H1 (cell line): ENCODE data around the gene CCDC154. TPM values are rescaled to one million over a fixed set of nuclear protein-coding genes. Genes with fewer than 3 reads are reported as not detected.

Experiments used
- CTCF ChIA-PET: fragments of 300-600 bp; sonication (Branson Sonifier 250); formaldehyde crosslinking; loops from one replicate; lab custom pipeline; 2021; ENCODE audit not compliant: partially characterized antibody; lab: Charles Lee
- POLR2A ChIA-PET: fragments of 300-600 bp; sonication (Branson Sonifier 250); formaldehyde crosslinking; loops from one replicate; lab custom pipeline; 2021; ENCODE audit warnings: inconsistent platforms; ENCODE audit not compliant: partially characterized antibody; lab: Charles Lee
- DNase-seq, 2 experiments: peaks; one replicate each; pipeline versions ENCODE4 v3.0.0 to v3.0.0-alpha.2; 2010 to 2022; ENCODE audit warnings: low spot score in 2 of 2, low read depth in 1 of 2, mixed read lengths in 1 of 2
- FAIRE-seq: peaks from 2 replicates; lab custom pipeline; 2011; peaks lifted over from hg19 to GRCh38; lab: Jason Lieb, UNC
- H2AFZ ChIP-seq: 2 replicates; pipeline ENCODE4 v1.8.1; 2012; ENCODE audit warnings: low read length, inconsistent platforms
- H2AK5ac ChIP-seq: 2 replicates; pipeline ENCODE4 v1.6.1; 2013; ENCODE audit warnings: low read depth, low read length
- H2BK120ac ChIP-seq: replicated peaks from 2 replicates; pipeline ENCODE3; 2013; ENCODE audit warnings: low read depth, low read length, inconsistent platforms
- H2BK12ac ChIP-seq: 2 replicates; pipeline ENCODE4 v1.6.1; 2013; ENCODE audit warnings: low read depth, low read length
- H2BK15ac ChIP-seq: 2 replicates; pipeline ENCODE4 v1.6.1; 2013; ENCODE audit warnings: low read length
- H2BK20ac ChIP-seq: 2 replicates; pipeline ENCODE4 v1.6.1; 2013; ENCODE audit warnings: low read length
- H2BK5ac ChIP-seq: 2 replicates; pipeline ENCODE4 v1.6.1; 2013; ENCODE audit warnings: low read depth, low read length
- H3K14ac ChIP-seq: 2 replicates; pipeline ENCODE4 v1.6.1; 2013; ENCODE audit warnings: inconsistent platforms; ENCODE audit not compliant: insufficient read length
- H3K18ac ChIP-seq: 2 replicates; pipeline ENCODE4 v1.6.1; 2013; ENCODE audit warnings: low read length; ENCODE audit errors: extremely low read depth
- H3K23ac ChIP-seq: 2 replicates; pipeline ENCODE4 v1.6.1; 2013; ENCODE audit warnings: inconsistent platforms; ENCODE audit not compliant: insufficient read length
- H3K23me2 ChIP-seq: 2 replicates; pipeline ENCODE4 v1.6.1; 2013; ENCODE audit warnings: low read depth, low read length
- H3K27ac ChIP-seq: 2 replicates; pipeline ENCODE4 v1.6.1; 2011; ENCODE audit warnings: low read depth, low read length, inconsistent platforms
- H3K27me3 ChIP-seq, 4 experiments: replicated peaks in 1 of 4; 1 replicate in 1 of 4; 2 replicates in 3 of 4; pipeline versions ENCODE4 v1.6.1 to v1.8.1; 2011 to 2013; ENCODE audit warnings: low read length in 3 of 4, mild to moderate bottlenecking in 3 of 4, inconsistent platforms in 2 of 4, mixed read lengths in 2 of 4, moderate library complexity in 1 of 4; ENCODE audit not compliant: control insufficient read depth in 3 of 4, insufficient read depth in 3 of 4; ENCODE audit errors: extremely low read depth in 1 of 4
- H3K36me3 ChIP-seq, 4 experiments: 2 replicates each; pipeline versions ENCODE4 v1.6.1 to v1.8.1; 2011 to 2013; ENCODE audit warnings: mild to moderate bottlenecking in 4 of 4, low read length in 3 of 4, moderate library complexity in 2 of 4, control low read depth in 1 of 4, inconsistent platforms in 1 of 4; ENCODE audit not compliant: insufficient read depth in 4 of 4, control insufficient read depth in 2 of 4
- H3K4ac ChIP-seq: replicated peaks from 2 replicates; pipeline ENCODE3; 2013; ENCODE audit warnings: low read length, low read depth, mixed read lengths, inconsistent platforms; ENCODE audit not compliant: insufficient read length
- H3K4me1 ChIP-seq, 4 experiments: replicated peaks in 1 of 4; 1 replicate in 1 of 4; 2 replicates in 3 of 4; pipeline versions ENCODE4 v1.6.1 to v1.8.1; 2011 to 2013; ENCODE audit warnings: low read length in 3 of 4, inconsistent platforms in 2 of 4, mixed read lengths in 1 of 4; ENCODE audit not compliant: insufficient read depth in 4 of 4, control insufficient read depth in 3 of 4
- H3K4me2 ChIP-seq, 2 experiments: 2 replicates each; pipeline versions ENCODE4 v1.6.1 to v1.8.1; 2011 to 2013; ENCODE audit warnings: low read depth in 2 of 2, low read length in 2 of 2, control low read depth in 1 of 2, inconsistent platforms in 1 of 2, mild to moderate bottlenecking in 1 of 2; ENCODE audit not compliant: insufficient read depth in 1 of 2
- H3K4me3 ChIP-seq, 4 experiments: fragments of 200-600, 300-600 bp in 1 of 4; sonication (generic), shearing (Covaris generic), sonication (Bioruptor Twin) in 1 of 4; 2 replicates each; pipeline versions ENCODE4 v1.5.1 to v1.8.1; 2011 to 2016; ENCODE audit warnings: low read length in 4 of 4, low read depth in 3 of 4, control low read depth in 2 of 4, inconsistent platforms in 2 of 4, mild to moderate bottlenecking in 2 of 4, mixed read lengths in 1 of 4, moderate library complexity in 1 of 4; ENCODE audit not compliant: insufficient read depth in 2 of 4; ENCODE audit errors: extremely low read depth in 1 of 4
- H3K56ac ChIP-seq: replicated peaks from 2 replicates; pipeline ENCODE3; 2013; ENCODE audit warnings: low read depth, mild to moderate bottlenecking, mixed read lengths, low read length, inconsistent platforms; ENCODE audit not compliant: insufficient read length
- H3K79me1 ChIP-seq: 2 replicates; pipeline ENCODE4 v1.6.1; 2013; ENCODE audit warnings: low read depth, low read length, control low read depth
- H3K79me2 ChIP-seq, 2 experiments: 2 replicates each; pipeline versions ENCODE4 v1.6.1 to v1.8.1; 2012 to 2013; ENCODE audit warnings: low read length in 2 of 2, mild to moderate bottlenecking in 2 of 2, inconsistent platforms in 1 of 2; ENCODE audit not compliant: insufficient read depth in 2 of 2, control insufficient read depth in 1 of 2
- H3K9ac ChIP-seq, 4 experiments: replicated peaks in 1 of 4; 1 replicate in 1 of 4; 2 replicates in 3 of 4; pipeline versions ENCODE4 v1.6.1 to v1.8.1; 2011 to 2013; ENCODE audit warnings: low read depth in 3 of 4, low read length in 3 of 4, control low read depth in 2 of 4, mild to moderate bottlenecking in 2 of 4, moderate library complexity in 2 of 4, inconsistent platforms in 1 of 4; ENCODE audit errors: extremely low read depth in 1 of 4
- H3K9me3 ChIP-seq, 2 experiments: 2 replicates each; pipeline versions ENCODE4 v1.6.1 to v1.8.1; 2012 to 2013; ENCODE audit warnings: mild to moderate bottlenecking in 2 of 2, moderate library complexity in 2 of 2, control low read depth in 1 of 2, inconsistent platforms in 1 of 2, low read depth in 1 of 2, low read length in 1 of 2, mixed read lengths in 1 of 2; ENCODE audit not compliant: insufficient read depth in 2 of 2
- H4K20me1 ChIP-seq, 2 experiments: replicated peaks in 1 of 2; 2 replicates each; pipeline versions ENCODE3 to v1.8.1; 2011 to 2013; ENCODE audit warnings: inconsistent platforms in 2 of 2, low read length in 2 of 2, mild to moderate bottlenecking in 1 of 2; ENCODE audit not compliant: insufficient read depth in 2 of 2, control insufficient read depth in 1 of 2
- H4K5ac ChIP-seq: 2 replicates; pipeline ENCODE4 v1.6.1; 2013; ENCODE audit warnings: low read length, low read depth, mixed read lengths, inconsistent platforms; ENCODE audit not compliant: insufficient read length
- H4K8ac ChIP-seq: 2 replicates; pipeline ENCODE4 v1.8.0; 2013; ENCODE audit warnings: mild to moderate bottlenecking, moderate library complexity, low read length, inconsistent platforms; ENCODE audit not compliant: insufficient read depth; ENCODE audit errors: extremely low read depth
- H4K91ac ChIP-seq: replicated peaks from 2 replicates; pipeline ENCODE3; 2013; ENCODE audit warnings: low read length, mixed read lengths, inconsistent platforms; ENCODE audit not compliant: insufficient read length
- MAX ChIP-seq: IDR thresholded peaks from 2 replicates; pipeline ENCODE4 v1.6.1; 2012; ENCODE audit warnings: inconsistent platforms
- WGBS, 2 experiments: shearing (Covaris generic) in 1 of 2; methylation state at CpG; one replicate each; pipeline versions ENCODE4 v1.1.6 to v1.1.7; 2013 to 2015; ENCODE audit warnings: low lambda C conversion rate in 2 of 2, mixed read lengths in 2 of 2, inconsistent platforms in 1 of 2, low coverage in 1 of 2, missing lambda C conversion rate in 1 of 2; ENCODE audit not compliant: insufficient replicate concordance in 2 of 2, insufficient coverage in 1 of 2, insufficient read length in 1 of 2; ENCODE audit errors: extremely low coverage in 1 of 2, missing lambda C conversion rate in 1 of 2; 5-methylcytosine and 5-hydroxymethylcytosine counted together
- polyA plus RNA-seq, 7 experiments: library from polyadenylated mRNA; depleted of rRNA in 3 of 7; stranded (reverse) in 5 of 7; unstranded in 2 of 7; fragments of >200 nt in 5 of 7; fragments of 200-250 nt in 2 of 7; gene quantifications; 1 replicate in 5 of 7; 2 replicates in 1 of 7; 4 replicates in 1 of 7; pipeline versions ENCODE4 v1.2.1 to v1.2.3, GENCODE V29; 2011 to 2013; ENCODE audit warnings: missing spikeins in 2 of 7, mixed read lengths in 2 of 7
- total RNA-seq: library from RNA; stranded (reverse); fragmentation: NEBNext Ultra II Directional; extraction: Animal tissue kit (Norgen Biotek cat#: 25700); gene quantifications from 2 replicates; pipeline ENCODE4 v1.2.1, GENCODE V29; 2021

The CCDC154 gene
- total and polyA plus RNA-seq, 2 of the 8 experiments (the other 6 are each of a cell fraction or from before 2014, with no cell fraction given), result 0.15 to 0.88 TPM

GRCh38 chr16:1464894-1465566 is 20.7 kb upstream of the CCDC154 start:
- no peak overlapping the region for H3K4me2 ChIP-seq
- DNase-seq (no peak), FAIRE-seq (no peak)
- H2AK5ac ChIP-seq, result no peak overlapping the region
- H3K9ac ChIP-seq, result no peak overlapping the region
- no peak overlapping the region for H2BK12ac ChIP-seq
- TF ChIP-seq MAX, result no peak
- no peak overlapping the region for H3K14ac ChIP-seq
- peaks cover 5 to 17% of the 10 kb centered on the region in 2 experiments for H4K20me1 ChIP-seq
- no peaks in the 10 kb centered on the region for H3K27me3 ChIP-seq
- H4K5ac ChIP-seq, result no peak overlapping the region
- peaks cover 17% of the 10 kb centered on the region for H3K79me1 ChIP-seq
- no peak overlapping the region for H3K18ac ChIP-seq
- H3K79me2 ChIP-seq, result peaks cover 0 to 39% of the 10 kb centered on the region in 2 experiments; a peak in 2 of 4 replicates
- H3K4ac ChIP-seq, result no peak overlapping the region
- POLR2A ChIA-PET, result interaction anchor here (0.7 to 1.2 kb wide), 3 partner anchors 9 to 23 kb away, joined by 3 read pairs; no protein-coding TSS in a partner anchor
- no peak overlapping the region for H3K23ac ChIP-seq
- H3K27ac ChIP-seq, result no peak overlapping the region
- CTCF ChIA-PET, result interaction anchor here (1.2 kb wide), 1 partner anchor 123 kb away, joined by 3 read pairs; no protein-coding TSS in a partner anchor
- no peak overlapping the region for H3K4me3 ChIP-seq
- peaks cover 0 to 22% (median 4%) of the 10 kb centered on the region in 4 experiments; a peak in 4 of 8 replicates for H3K36me3 ChIP-seq
- no peak overlapping the region for H3K56ac ChIP-seq
- no peak overlapping the region for H2BK15ac ChIP-seq
- no peak overlapping the region for H2BK20ac ChIP-seq
- no peak overlapping the region for H2BK5ac ChIP-seq
- no peak overlapping the region for H4K91ac ChIP-seq
- H3K9me3 ChIP-seq, result no peaks in the 10 kb centered on the region
- no peaks in the 10 kb centered on the region for H3K23me2 ChIP-seq
- no peak overlapping the region for H2AFZ ChIP-seq
- H3K4me1 ChIP-seq, result no peaks in the 10 kb centered on the region
- no peak overlapping the region for H4K8ac ChIP-seq
- 90% methylated on average over 33 of the region's 33 CpGs; no CpG with 5 or more reads in 1 of the 2 experiments for WGBS, 2 experiments
- no peak overlapping the region for H2BK120ac ChIP-seq
